Measurements from ENCODE around the gene PRR5L.

PRR5L gene

DNA sequence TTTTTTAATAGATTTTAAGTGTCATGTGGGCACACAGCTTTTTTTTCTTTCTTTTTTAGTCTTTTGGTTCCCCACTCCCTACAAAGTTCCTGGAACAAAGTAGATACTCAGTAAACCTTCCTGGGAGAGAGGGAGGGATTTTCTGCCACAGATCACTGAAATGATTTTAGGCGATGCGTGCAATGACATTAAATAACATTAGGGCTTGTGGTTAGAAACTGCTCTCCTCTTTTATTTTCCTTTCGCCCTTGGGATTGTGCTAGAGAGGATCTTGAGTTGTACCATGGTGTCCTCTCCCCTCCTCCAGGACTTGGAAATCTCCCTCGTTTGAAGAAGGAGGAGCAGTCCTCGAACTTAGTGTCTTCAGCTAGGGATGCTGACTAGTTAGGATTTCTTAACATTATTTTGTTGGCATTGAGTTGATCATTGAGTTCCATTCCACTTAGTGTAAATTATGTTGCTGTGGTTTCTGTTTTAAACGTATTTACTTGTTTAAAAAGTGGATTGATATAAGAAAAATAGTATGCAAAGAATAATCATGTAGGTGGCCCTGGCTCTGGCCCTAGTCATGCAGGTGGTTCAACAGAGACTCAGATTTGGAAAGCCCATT, 125.6 kb downstream of the PRR5L start:
- DNase-seq (ENCODE audit: low read depth in 1 of 2, low spot score in 1 of 2) = no peak
- Histone ChIP-seq H3K27ac (replicated peaks) (no peak overlapping the region), H3K4me3 (replicated peaks; ENCODE audit: insufficient read depth, low read length) (no peak overlapping the region), H3K27me3 (ENCODE audit: insufficient read depth, poor library complexity, severe bottlenecking) (no peaks in the 10 kb centered on the region)
- no peak for TF ChIP-seq POLR2AphosphoS5 (IDR thresholded peaks at IDR 0.05; ENCODE audit: low read depth)

GRCh38 chr11:36425561-36426081, 129.5 kb downstream of the PRR5L start:
- no peak overlapping the region for H3K4me3 ChIP-seq (replicated peaks; ENCODE audit: insufficient read depth, low read length)
- no peaks in the 10 kb centered on the region for H3K27me3 ChIP-seq (ENCODE audit: insufficient read depth, poor library complexity, severe bottlenecking)
- TF ChIP-seq, protein P1, sequence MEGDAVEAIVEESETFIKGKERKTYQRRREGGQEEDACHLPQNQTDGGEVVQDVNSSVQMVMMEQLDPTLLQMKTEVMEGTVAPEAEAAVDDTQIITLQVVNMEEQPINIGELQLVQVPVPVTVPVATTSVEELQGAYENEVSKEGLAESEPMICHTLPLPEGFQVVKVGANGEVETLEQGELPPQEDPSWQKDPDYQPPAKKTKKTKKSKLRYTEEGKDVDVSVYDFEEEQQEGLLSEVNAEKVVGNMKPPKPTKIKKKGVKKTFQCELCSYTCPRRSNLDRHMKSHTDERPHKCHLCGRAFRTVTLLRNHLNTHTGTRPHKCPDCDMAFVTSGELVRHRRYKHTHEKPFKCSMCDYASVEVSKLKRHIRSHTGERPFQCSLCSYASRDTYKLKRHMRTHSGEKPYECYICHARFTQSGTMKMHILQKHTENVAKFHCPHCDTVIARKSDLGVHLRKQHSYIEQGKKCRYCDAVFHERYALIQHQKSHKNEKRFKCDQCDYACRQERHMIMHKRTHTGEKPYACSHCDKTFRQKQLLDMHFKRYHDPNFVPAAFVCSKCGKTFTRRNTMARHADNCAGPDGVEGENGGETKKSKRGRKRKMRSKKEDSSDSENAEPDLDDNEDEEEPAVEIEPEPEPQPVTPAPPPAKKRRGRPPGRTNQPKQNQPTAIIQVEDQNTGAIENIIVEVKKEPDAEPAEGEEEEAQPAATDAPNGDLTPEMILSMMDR (IDR thresholded peaks at IDR 0.05; ENCODE audit: insufficient read depth, low read length) = no peak
- no peak for TF ChIP-seq GABPA (IDR thresholded peaks at IDR 0.05; ENCODE audit: low read depth)
- TF ChIP-seq SPI1 (IDR thresholded peaks at IDR 0.05; ENCODE audit: borderline replicate concordance, low read depth) = no peak
- H3K27ac ChIP-seq (replicated peaks) = no peak overlapping the region
- no peak for DNase-seq (ENCODE audit: low read depth in 1 of 2, low spot score in 1 of 2)

GRCh38 chr11:36426226-36426848, 130.2 kb downstream of the PRR5L start:
- no peak for DNase-seq (ENCODE audit: low read depth in 1 of 2, low spot score in 1 of 2)
- H3K27me3 ChIP-seq (ENCODE audit: insufficient read depth, poor library complexity, severe bottlenecking) = no peaks in the 10 kb centered on the region
- no peak overlapping the region for H3K27ac ChIP-seq (replicated peaks)
- H3K4me3 ChIP-seq (replicated peaks; ENCODE audit: insufficient read depth, low read length) = no peak overlapping the region
- TF ChIP-seq SPI1 (IDR thresholded peaks at IDR 0.05; ENCODE audit: borderline replicate concordance, low read depth) (no peak), GABPA (IDR thresholded peaks at IDR 0.05; ENCODE audit: low read depth) (no peak), POLR2AphosphoS5 (IDR thresholded peaks at IDR 0.05; ENCODE audit: low read depth) (no peak)
- TF ChIP-seq, protein P2, sequence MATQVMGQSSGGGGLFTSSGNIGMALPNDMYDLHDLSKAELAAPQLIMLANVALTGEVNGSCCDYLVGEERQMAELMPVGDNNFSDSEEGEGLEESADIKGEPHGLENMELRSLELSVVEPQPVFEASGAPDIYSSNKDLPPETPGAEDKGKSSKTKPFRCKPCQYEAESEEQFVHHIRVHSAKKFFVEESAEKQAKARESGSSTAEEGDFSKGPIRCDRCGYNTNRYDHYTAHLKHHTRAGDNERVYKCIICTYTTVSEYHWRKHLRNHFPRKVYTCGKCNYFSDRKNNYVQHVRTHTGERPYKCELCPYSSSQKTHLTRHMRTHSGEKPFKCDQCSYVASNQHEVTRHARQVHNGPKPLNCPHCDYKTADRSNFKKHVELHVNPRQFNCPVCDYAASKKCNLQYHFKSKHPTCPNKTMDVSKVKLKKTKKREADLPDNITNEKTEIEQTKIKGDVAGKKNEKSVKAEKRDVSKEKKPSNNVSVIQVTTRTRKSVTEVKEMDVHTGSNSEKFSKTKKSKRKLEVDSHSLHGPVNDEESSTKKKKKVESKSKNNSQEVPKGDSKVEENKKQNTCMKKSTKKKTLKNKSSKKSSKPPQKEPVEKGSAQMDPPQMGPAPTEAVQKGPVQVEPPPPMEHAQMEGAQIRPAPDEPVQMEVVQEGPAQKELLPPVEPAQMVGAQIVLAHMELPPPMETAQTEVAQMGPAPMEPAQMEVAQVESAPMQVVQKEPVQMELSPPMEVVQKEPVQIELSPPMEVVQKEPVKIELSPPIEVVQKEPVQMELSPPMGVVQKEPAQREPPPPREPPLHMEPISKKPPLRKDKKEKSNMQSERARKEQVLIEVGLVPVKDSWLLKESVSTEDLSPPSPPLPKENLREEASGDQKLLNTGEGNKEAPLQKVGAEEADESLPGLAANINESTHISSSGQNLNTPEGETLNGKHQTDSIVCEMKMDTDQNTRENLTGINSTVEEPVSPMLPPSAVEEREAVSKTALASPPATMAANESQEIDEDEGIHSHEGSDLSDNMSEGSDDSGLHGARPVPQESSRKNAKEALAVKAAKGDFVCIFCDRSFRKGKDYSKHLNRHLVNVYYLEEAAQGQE (IDR thresholded peaks at IDR 0.05; ENCODE audit: insufficient replicate concordance, low read depth) = no peak
- TF ChIP-seq, protein P1 (IDR thresholded peaks at IDR 0.05; ENCODE audit: insufficient read depth, low read length) = no peak

- peak; percentile 29 to 35 for DNase-seq (ENCODE audit: low read depth in 1 of 2, low spot score in 1 of 2)
- no peak overlapping the region for H3K27ac ChIP-seq (replicated peaks)
- TF ChIP-seq, protein P2 (IDR thresholded peaks at IDR 0.05; ENCODE audit: insufficient replicate concordance, low read depth) = no peak
- no peak for TF ChIP-seq GABPA (IDR thresholded peaks at IDR 0.05; ENCODE audit: low read depth)
- TF ChIP-seq, protein P1 (IDR thresholded peaks at IDR 0.05; ENCODE audit: insufficient read depth, low read length) = no peak
- TF ChIP-seq POLR2AphosphoS5 (IDR thresholded peaks at IDR 0.05; ENCODE audit: low read depth) = no peak
- no peak for TF ChIP-seq SPI1 (IDR thresholded peaks at IDR 0.05; ENCODE audit: borderline replicate concordance, low read depth)
- no peak overlapping the region for H3K4me3 ChIP-seq (replicated peaks; ENCODE audit: insufficient read depth, low read length)
- no peaks in the 10 kb centered on the region for H3K27me3 ChIP-seq (ENCODE audit: insufficient read depth, poor library complexity, severe bottlenecking)
Observed at GRCh38 chr11:36427079-36427478, 131.0 kb downstream of the PRR5L start.
